Body of pancreas (tissue), 4 donors: Measurements from ENCODE around the gene CRTC2.

Source experiments
- POLR2A ChIP-seq, 3 donors: fragments of 450-650 bp; IDR thresholded peaks; one replicate each; pipeline ENCODE4 v1.6.1; 2016; ENCODE audit warnings: antibody characterized with exemption in 3 of 3, mild to moderate bottlenecking in 2 of 3
- TF ChIP-seq, protein P1 (sequence below), 7 experiments: fragments of 450-650 bp in 4 of 7; fragments of 200-600 bp in 3 of 7; sonication (generic) in 3 of 7; IDR thresholded peaks; one replicate each; pipeline ENCODE4 v1.5.1; 2016 to 2019; ENCODE audit warnings: antibody characterized with exemption in 7 of 7

DNA sequence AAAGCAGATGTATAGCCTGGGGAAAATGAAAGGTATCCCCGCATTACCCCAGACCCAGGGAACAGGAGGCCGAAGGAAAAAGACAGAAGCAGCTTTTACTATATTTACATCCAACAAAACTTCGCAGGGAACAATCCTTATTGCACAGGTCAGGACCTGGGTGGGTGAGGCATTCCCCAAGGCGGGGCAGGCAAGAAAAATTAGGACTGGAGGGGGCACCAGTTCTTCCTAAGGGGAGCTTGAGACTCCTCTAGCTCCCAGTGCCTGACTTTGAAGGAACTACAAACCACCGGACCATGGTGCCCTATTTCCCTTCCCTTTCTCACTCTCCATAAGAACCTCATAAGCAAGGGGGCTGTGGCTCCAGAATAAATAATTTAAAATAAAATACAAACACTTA lies 29.0 kb downstream of the CRTC2 start:
- TF ChIP-seq, protein P1, sequence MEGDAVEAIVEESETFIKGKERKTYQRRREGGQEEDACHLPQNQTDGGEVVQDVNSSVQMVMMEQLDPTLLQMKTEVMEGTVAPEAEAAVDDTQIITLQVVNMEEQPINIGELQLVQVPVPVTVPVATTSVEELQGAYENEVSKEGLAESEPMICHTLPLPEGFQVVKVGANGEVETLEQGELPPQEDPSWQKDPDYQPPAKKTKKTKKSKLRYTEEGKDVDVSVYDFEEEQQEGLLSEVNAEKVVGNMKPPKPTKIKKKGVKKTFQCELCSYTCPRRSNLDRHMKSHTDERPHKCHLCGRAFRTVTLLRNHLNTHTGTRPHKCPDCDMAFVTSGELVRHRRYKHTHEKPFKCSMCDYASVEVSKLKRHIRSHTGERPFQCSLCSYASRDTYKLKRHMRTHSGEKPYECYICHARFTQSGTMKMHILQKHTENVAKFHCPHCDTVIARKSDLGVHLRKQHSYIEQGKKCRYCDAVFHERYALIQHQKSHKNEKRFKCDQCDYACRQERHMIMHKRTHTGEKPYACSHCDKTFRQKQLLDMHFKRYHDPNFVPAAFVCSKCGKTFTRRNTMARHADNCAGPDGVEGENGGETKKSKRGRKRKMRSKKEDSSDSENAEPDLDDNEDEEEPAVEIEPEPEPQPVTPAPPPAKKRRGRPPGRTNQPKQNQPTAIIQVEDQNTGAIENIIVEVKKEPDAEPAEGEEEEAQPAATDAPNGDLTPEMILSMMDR (IDR thresholded peaks at IDR 0.05), result no peak
- no peak for TF ChIP-seq POLR2A (IDR thresholded peaks at IDR 0.05)
